Keratinocyte (primary cell): ENCODE data around the gene SLC6A3.

Source experiments
- CTCF ChIP-seq, 3 experiments: IDR thresholded peaks in 1 of 3; conservative IDR thresholded peaks in 1 of 3; optimal IDR thresholded peaks in 1 of 3; 2 replicates in 2 of 3; 3 replicates in 1 of 3; pipeline versions ENCODE3 to v1.5.1; 2011; ENCODE audit warnings: low read length in 3 of 3, mild to moderate bottlenecking in 3 of 3, moderate library complexity in 2 of 3, control low read depth in 1 of 3, inconsistent platforms in 1 of 3; ENCODE audit not compliant: insufficient read depth in 2 of 3; ENCODE audit errors: extremely low read depth in 1 of 3
- EZH2 ChIP-seq: IDR thresholded peaks from one replicate; pipeline ENCODE4 v1.6.1; 2012; ENCODE audit warnings: inconsistent platforms, mild to moderate bottlenecking, low read length, moderate library complexity

- TF ChIP-seq EZH2 (no peak), CTCF (optimal IDR thresholded peaks at IDR 0.05 in 1 of 3, IDR thresholded peaks at IDR 0.05 in 1 of 3, conservative IDR thresholded peaks at IDR 0.05 in 1 of 3; ENCODE audit: extremely low read depth in 1 of 3, insufficient read depth in 2 of 3, low read length in 3 of 3) (no peak)
Observed at GRCh38 chr5:1370006-1370405, 75.2 kb downstream of the SLC6A3 start.
